ENCODE data around the gene SYNDIG1. TPM values are rescaled to one million over a fixed set of nuclear protein-coding genes. Genes with fewer than 3 reads are reported as not detected.

SYNDIG1 gene
- polyA plus RNA-seq, 1 experiment, result not detected

- no peak for DNase-seq (ENCODE audit: low read depth, low spot score)
- CTCF ChIA-PET, result no interaction called here
These were observed 21.3 kb upstream of the SYNDIG1 start for GRCh38 chr20:24448170-24448569.

GRCh38 chr20:24449026-24449720 is 20.3 kb upstream of the SYNDIG1 start:
- CTCF ChIA-PET, result no interaction called here
- POLR2A ChIA-PET, result no interaction called here

More at GRCh38 chr20:24448170-24448569, 21.3 kb upstream of the SYNDIG1 start:
- H3K27me3 ChIP-seq (ENCODE audit: control insufficient read depth, insufficient read depth, low read length), result no peaks in the 10 kb centered on the region
- H3K27ac ChIP-seq (ENCODE audit: low read depth, low read length), result no peak overlapping the region
- no peak overlapping the region for H3K4me3 ChIP-seq (ENCODE audit: low read depth, low read length)
- H3K9me3 ChIP-seq (ENCODE audit: control insufficient read depth, insufficient read depth, low read length), result no peaks in the 10 kb centered on the region
- POLR2A ChIA-PET, result no interaction called here
- no peak for TF ChIP-seq CTCF (IDR thresholded peaks at IDR 0.05; ENCODE audit: low read depth, low read length)

GRCh38 chr20:24450177-24450576 is 19.3 kb upstream of the SYNDIG1 start:
- ChIA-PET CTCF (no interaction called here), POLR2A (no interaction called here)
- no peak overlapping the region for H3K4me3 ChIP-seq (ENCODE audit: low read depth, low read length)
- DNase-seq (ENCODE audit: low read depth, low spot score), result no peak
- H3K27ac ChIP-seq (ENCODE audit: low read depth, low read length), result no peak overlapping the region
- peaks cover 1% of the 10 kb centered on the region for H3K27me3 ChIP-seq (ENCODE audit: control insufficient read depth, insufficient read depth, low read length)
- no peaks in the 10 kb centered on the region for H3K9me3 ChIP-seq (ENCODE audit: control insufficient read depth, insufficient read depth, low read length)
- TF ChIP-seq CTCF (IDR thresholded peaks at IDR 0.05; ENCODE audit: low read depth, low read length), result no peak

More at GRCh38 chr20:24449026-24449720, 20.3 kb upstream of the SYNDIG1 start:
- Histone ChIP-seq H3K27ac (ENCODE audit: low read depth, low read length) (no peak overlapping the region), H3K4me3 (ENCODE audit: low read depth, low read length) (no peak overlapping the region), H3K27me3 (ENCODE audit: control insufficient read depth, insufficient read depth, low read length) (no peaks in the 10 kb centered on the region), H3K9me3 (ENCODE audit: control insufficient read depth, insufficient read depth, low read length) (no peaks in the 10 kb centered on the region)
- no peak for DNase-seq (ENCODE audit: low read depth, low spot score)
- no peak for TF ChIP-seq CTCF (IDR thresholded peaks at IDR 0.05; ENCODE audit: low read depth, low read length)

- CTCF ChIA-PET, result no interaction called here
- peaks cover 2% of the 10 kb centered on the region for H3K27me3 ChIP-seq (ENCODE audit: control insufficient read depth, insufficient read depth, low read length)
- no peaks in the 10 kb centered on the region for H3K9me3 ChIP-seq (ENCODE audit: control insufficient read depth, insufficient read depth, low read length)
- no peak for TF ChIP-seq CTCF (IDR thresholded peaks at IDR 0.05; ENCODE audit: low read depth, low read length)
- H3K27ac ChIP-seq (ENCODE audit: low read depth, low read length), result no peak overlapping the region
- POLR2A ChIA-PET, result interaction anchor here (0.5 kb wide), 1 partner anchor 1799 kb away, joined by 3 read pairs; no protein-coding TSS in a partner anchor
- DNase-seq (ENCODE audit: low read depth, low spot score), result no peak
- H3K4me3 ChIP-seq (ENCODE audit: low read depth, low read length), result no peak overlapping the region
These were observed 18.6 kb upstream of the SYNDIG1 start for GRCh38 chr20:24450624-24451376.

- TF ChIP-seq CTCF (IDR thresholded peaks at IDR 0.05; ENCODE audit: low read depth, low read length), result no peak
- no peak for DNase-seq (ENCODE audit: low read depth, low spot score)
- Histone ChIP-seq H3K4me3 (ENCODE audit: low read depth, low read length) (no peak overlapping the region), H3K27me3 (ENCODE audit: control insufficient read depth, insufficient read depth, low read length) (peaks cover 2% of the 10 kb centered on the region), H3K27ac (ENCODE audit: low read depth, low read length) (no peak overlapping the region), H3K9me3 (ENCODE audit: control insufficient read depth, insufficient read depth, low read length) (no peaks in the 10 kb centered on the region)
- POLR2A ChIA-PET, result interaction anchor here (0.5 kb wide), 1 partner anchor 1799 kb away, joined by 3 read pairs; no protein-coding TSS in a partner anchor
- CTCF ChIA-PET, result no interaction called here
These were observed 18.0 kb upstream of the SYNDIG1 start for GRCh38 chr20:24451428-24451827.

Data from AG04450 (cell line).